Neural crest cell (in vitro differentiated cells): ENCODE measurements around the gene NR0B2. TPM values are rescaled to one million over a fixed set of nuclear protein-coding genes. Genes with fewer than 3 reads are reported as not detected.

Experiments used
- DNase-seq: peaks from one replicate; pipeline ENCODE4 v3.0.0; 2021; ENCODE audit warnings: low read depth, mixed read lengths, low spot score
- H3K27ac Mint-ChIP-seq: one replicate; pipeline ENCODE4 v1.8.0; 2021; ENCODE audit warnings: mild to moderate bottlenecking, mixed read lengths; ENCODE audit not compliant: unreplicated experiment
- H3K27me3 Mint-ChIP-seq: 2 replicates; pipeline ENCODE4 v1.8.0; 2021; ENCODE audit warnings: low read depth, mild to moderate bottlenecking, mixed read lengths
- H3K36me3 Mint-ChIP-seq: 2 replicates; pipeline ENCODE4 v1.8.0; 2021; ENCODE audit warnings: low read depth, mild to moderate bottlenecking, mixed read lengths
- H3K4me1 Mint-ChIP-seq: 2 replicates; pipeline ENCODE4 v1.8.0; 2021; ENCODE audit warnings: mixed read lengths
- H3K4me3 Mint-ChIP-seq: one replicate; pipeline ENCODE4 v1.8.0; 2021; ENCODE audit warnings: mild to moderate bottlenecking, mixed read lengths
- H3K9me3 Mint-ChIP-seq: 2 replicates; pipeline ENCODE4 v1.8.0; 2021; ENCODE audit warnings: mixed read lengths
- CTCF ChIP-seq: fragments of 200-600 bp; sonication (generic); conservative IDR thresholded peaks from 2 replicates; pipeline ENCODE4 v1.5.0; 2021; ENCODE audit warnings: antibody characterized with exemption, mild to moderate bottlenecking
- total RNA-seq: library from RNA; stranded (reverse); gene quantifications from 2 replicates; pipeline ENCODE4 v1.2.1, GENCODE V29; 2021

Gene NR0B2
- total RNA-seq, 1 donor from 2014 or later, result not detected

- peaks cover 72% of the 10 kb centered on the region for H3K27me3 Mint-ChIP-seq
- H3K4me3 Mint-ChIP-seq, result no peak overlapping the region
- H3K27ac Mint-ChIP-seq, result no peak overlapping the region
- no peaks in the 10 kb centered on the region for H3K36me3 Mint-ChIP-seq
- peaks cover 5% of the 10 kb centered on the region for H3K4me1 Mint-ChIP-seq
- TF ChIP-seq CTCF, result no peak
- DNase-seq, result no peak
- H3K9me3 Mint-ChIP-seq, result no peaks in the 10 kb centered on the region
Observed at GRCh38 chr1:26957306-26957705, 43.5 kb upstream of the NR0B2 start.

GRCh38 chr1:26956321-26956720 is 42.5 kb upstream of the NR0B2 start:
- Mint-ChIP-seq H3K4me3 (no peak overlapping the region), H3K27ac (no peak overlapping the region), H3K9me3 (no peaks in the 10 kb centered on the region), H3K36me3 (no peaks in the 10 kb centered on the region), H3K27me3 (peaks cover 62% of the 10 kb centered on the region), H3K4me1 (peaks cover 5% of the 10 kb centered on the region)
- no peak for TF ChIP-seq CTCF
- DNase-seq, result no peak

- H3K4me3 Mint-ChIP-seq, result no peak overlapping the region
- H3K36me3 Mint-ChIP-seq, result no peaks in the 10 kb centered on the region
- DNase-seq, result no peak
- no peak for TF ChIP-seq CTCF
- peaks cover 39% of the 10 kb centered on the region for H3K27me3 Mint-ChIP-seq
- H3K27ac Mint-ChIP-seq, result no peak overlapping the region
- H3K9me3 Mint-ChIP-seq, result no peaks in the 10 kb centered on the region
- no peaks in the 10 kb centered on the region for H3K4me1 Mint-ChIP-seq
Observed at GRCh38 chr1:26953374-26953773, 39.6 kb upstream of the NR0B2 start.

- Mint-ChIP-seq H3K9me3 (no peaks in the 10 kb centered on the region), H3K4me1 (no peaks in the 10 kb centered on the region), H3K27ac (no peak overlapping the region), H3K27me3 (peaks cover 27% of the 10 kb centered on the region), H3K36me3 (no peaks in the 10 kb centered on the region), H3K4me3 (no peak overlapping the region)
- TF ChIP-seq CTCF, result no peak
- no peak for DNase-seq
Observed at GRCh38 chr1:26951821-26952497, 38.2 kb upstream of the NR0B2 start.

- DNase-seq, result no peak
- peaks cover 20% of the 10 kb centered on the region for H3K27me3 Mint-ChIP-seq
- no peaks in the 10 kb centered on the region for H3K9me3 Mint-ChIP-seq
- no peaks in the 10 kb centered on the region for H3K4me1 Mint-ChIP-seq
- H3K27ac Mint-ChIP-seq, result no peak overlapping the region
- TF ChIP-seq CTCF, result no peak
- H3K4me3 Mint-ChIP-seq, result no peak overlapping the region
- H3K36me3 Mint-ChIP-seq, result no peaks in the 10 kb centered on the region
Observed at GRCh38 chr1:26951216-26951615, 37.4 kb upstream of the NR0B2 start.
